HCT116 (cell line): ENCODE measurements around the gene ARHGAP18. TPM values are rescaled to one million over a fixed set of nuclear protein-coding genes. Genes with fewer than 3 reads are reported as not detected.

Source experiments
- ATAC-seq: fragments of 200-7000 bp; cut with Tn5 transposase; 2 replicates; pipeline ENCODE4 v1.9.1; 2020; ENCODE audit warnings: mild to moderate bottlenecking, moderate library complexity
- BruUV-seq: library from RNA; stranded (reverse); fragments of 400-500 nt; replicated peaks from 2 replicates; lab custom pipeline; 2021; lab: Mats Ljungman, UMichigan
- CTCF ChIA-PET: fragments of 300-600 bp; sonication (Branson Sonifier 250); formaldehyde crosslinking; loops from one replicate; lab custom pipeline; 2021; ENCODE audit warnings: antibody characterized with exemption; lab: Charles Lee
- POLR2A ChIA-PET: fragments of 300-600, 350-600 bp; sonication (Branson Sonifier 250); formaldehyde crosslinking; loops from one replicate; lab custom pipeline; 2021; ENCODE audit warnings: antibody characterized with exemption; lab: Charles Lee
- RAD21 ChIA-PET, 2 experiments: fragments of 300-600 bp; sonication (Branson Sonifier 250); formaldehyde crosslinking; loops; one replicate each; lab custom pipeline; 2023; ENCODE audit warnings: low total read pairs in 2 of 2; ENCODE audit not compliant: uncharacterized antibody in 2 of 2, unreplicated experiment in 2 of 2, low non-redundant PET in 1 of 2; lab: Charles Lee
- DNase-seq: peaks from one replicate; pipeline ENCODE4 v3.0.0-alpha.2; 2010; ENCODE audit warnings: low read depth, low spot score
- H2AFZ ChIP-seq: fragments of 200-600 bp; shearing (Covaris generic), sonication (generic); 2 replicates; pipeline ENCODE4 v1.6.1; 2017; ENCODE audit warnings: low read depth, mixed run types, mixed read lengths, antibody characterized with exemption, low read length; ENCODE audit not compliant: poor library complexity, severe bottlenecking
- H3K27ac ChIP-seq: 2 replicates; pipeline ENCODE4 v1.5.1; 2012; ENCODE audit warnings: low read depth, low read length
- H3K27me3 ChIP-seq: fragments of 200-600 bp; sonication (generic); 2 replicates; pipeline ENCODE4 v1.6.1; 2016; ENCODE audit warnings: mixed run types, low read length, mixed read lengths; ENCODE audit not compliant: insufficient read depth
- H3K36me3 ChIP-seq, 2 experiments: fragments of 200-500 bp in 1 of 2; fragments of 200-600 bp in 1 of 2; sonication (Bioruptor generic) in 1 of 2; sonication (generic) in 1 of 2; 2 replicates each; pipeline versions ENCODE4 v1.5.1 to v1.6.1; 2014 to 2016; ENCODE audit warnings: low read length in 2 of 2, inconsistent platforms in 1 of 2, mixed read lengths in 1 of 2, mixed run types in 1 of 2; ENCODE audit not compliant: insufficient read depth in 2 of 2, control insufficient read depth in 1 of 2
- H3K4me1 ChIP-seq, 2 experiments: fragments of 200-600 bp in 1 of 2; sonication (generic) in 1 of 2; 2 replicates each; pipeline versions ENCODE4 v1.5.1 to v1.6.1; 2012 to 2017; ENCODE audit warnings: low read length in 2 of 2, inconsistent platforms in 1 of 2, mild to moderate bottlenecking in 1 of 2, mixed read lengths in 1 of 2, mixed run types in 1 of 2, moderate library complexity in 1 of 2; ENCODE audit not compliant: insufficient read depth in 2 of 2, control insufficient read depth in 1 of 2
- H3K4me2 ChIP-seq: fragments of 200-600 bp; sonication (generic); 2 replicates; pipeline ENCODE4 v1.6.1; 2017; ENCODE audit warnings: mixed run types, low read length, mixed read lengths
- H3K4me3 ChIP-seq, 2 experiments: fragments of 200-600 bp in 1 of 2; sonication (generic) in 1 of 2; replicated peaks in 1 of 2; 2 replicates each; pipeline ENCODE4 v1.5.1; 2011 to 2016; ENCODE audit warnings: low read length in 2 of 2, control low read depth in 1 of 2, low read depth in 1 of 2, mild to moderate bottlenecking in 1 of 2, mixed read lengths in 1 of 2, mixed run types in 1 of 2
- H3K79me2 ChIP-seq: fragments of 200-600 bp; sonication (generic); 2 replicates; pipeline ENCODE4 v1.6.1; 2017; ENCODE audit warnings: mild to moderate bottlenecking, mixed run types, low read length, moderate library complexity, mixed read lengths; ENCODE audit not compliant: insufficient read depth
- H3K9ac ChIP-seq: fragments of 200-600 bp; sonication (generic); 2 replicates; pipeline ENCODE4 v1.6.1; 2016; ENCODE audit warnings: low read length, mixed read lengths
- H3K9me2 ChIP-seq: fragments of 200-600 bp; sonication (generic), shearing (Covaris generic); 2 replicates; pipeline ENCODE4 v1.6.1; 2017; ENCODE audit warnings: mixed run types, mild to moderate bottlenecking, moderate library complexity; ENCODE audit not compliant: insufficient read depth
- H3K9me3 ChIP-seq, 2 experiments: fragments of 200-500 bp in 1 of 2; fragments of 200-600 bp in 1 of 2; sonication (Bioruptor generic) in 1 of 2; sonication (generic) in 1 of 2; 2 replicates each; pipeline ENCODE4 v1.6.1; 2014 to 2017; ENCODE audit warnings: low read length in 2 of 2, mixed read lengths in 2 of 2, inconsistent platforms in 1 of 2, low read depth in 1 of 2, mild to moderate bottlenecking in 1 of 2, mixed run types in 1 of 2, moderate library complexity in 1 of 2; ENCODE audit not compliant: control insufficient read depth in 1 of 2, insufficient read depth in 1 of 2
- H4K20me1 ChIP-seq: fragments of 200-600 bp; sonication (generic), shearing (Covaris generic); 2 replicates; pipeline ENCODE4 v1.6.1; 2017; ENCODE audit warnings: mixed run types, mild to moderate bottlenecking, moderate library complexity; ENCODE audit not compliant: insufficient read depth
- CBX3 ChIP-seq: IDR thresholded peaks from 2 replicates; pipeline ENCODE4 v1.6.1; 2012; ENCODE audit warnings: low read depth
- EGR1 ChIP-seq: IDR thresholded peaks from 2 replicates; pipeline ENCODE4 v1.6.1; 2012; ENCODE audit warnings: low read depth
- FOSL1 ChIP-seq: IDR thresholded peaks from 2 replicates; pipeline ENCODE4 v1.6.1; 2012; ENCODE audit warnings: low read depth
- JUND ChIP-seq: IDR thresholded peaks from 2 replicates; pipeline ENCODE4 v1.6.1; 2012
- MAX ChIP-seq: IDR thresholded peaks from 2 replicates; pipeline ENCODE4 v1.6.1; 2012
- POLR2AphosphoS5 ChIP-seq: IDR thresholded peaks from 2 replicates; pipeline ENCODE4 v1.6.1; 2011; ENCODE audit warnings: mild to moderate bottlenecking, low read depth, low read length, moderate library complexity
- RAD21 ChIP-seq: IDR thresholded peaks from 2 replicates; pipeline ENCODE4 v1.6.1; 2012; ENCODE audit warnings: low read depth, mild to moderate bottlenecking
- SP1 ChIP-seq: IDR thresholded peaks from 2 replicates; pipeline ENCODE4 v1.6.1; 2012; ENCODE audit warnings: low read depth
- SRF ChIP-seq: IDR thresholded peaks from 2 replicates; pipeline ENCODE4 v1.6.1; 2012; ENCODE audit warnings: low read depth
- TCF7L2 ChIP-seq: IDR thresholded peaks from 2 replicates; pipeline ENCODE4 v1.7.0; 2011; ENCODE audit warnings: borderline replicate concordance, inconsistent platforms; ENCODE audit not compliant: insufficient read depth, insufficient read length; ENCODE audit errors: extremely low read depth
- ZBTB33 ChIP-seq: IDR thresholded peaks from 2 replicates; pipeline ENCODE4 v1.6.1; 2011; ENCODE audit warnings: mild to moderate bottlenecking, low read length, moderate library complexity; ENCODE audit not compliant: insufficient replicate concordance; ENCODE audit errors: extremely low read depth
- ZNF274 ChIP-seq: fragments of 200-500 bp; sonication (Bioruptor generic); IDR thresholded peaks from 2 replicates; pipeline ENCODE4 v1.6.1; 2014; ENCODE audit warnings: mild to moderate bottlenecking, low read depth, low read length, inconsistent platforms
- intact Hi-C: fragments of 100-400 bp; cut with micrococcal nuclease; formaldehyde crosslinking; loops from 2 replicates; pipeline ENCODE4 v1.10.0; 2022
- total RNA-seq: library from RNA; stranded (reverse); gene quantifications from one replicate; pipeline ENCODE4 v1.2.1, GENCODE V29; 2021; ENCODE audit not compliant: unreplicated experiment

The ARHGAP18 gene
- total RNA-seq, 1 experiment from 2014 or later, result 70.3 TPM

- TF ChIP-seq ZBTB33 (no peak), EGR1 (no peak), SP1 (no peak)
Observed at GRCh38 chr6:129719692-129720091, 9.7 kb upstream of the ARHGAP18 start (continued).

- intact Hi-C loops, result no loop called here
- no peaks in the 10 kb centered on the region; the same call in 1 of the 2 replicates for H3K9me2 ChIP-seq
- H3K4me2 ChIP-seq, result peak overlapping the region; percentile 52
- DNase-seq (no peak), ATAC-seq (peak; percentile 69)
- ChIA-PET RAD21 (no interaction called here), CTCF (no interaction called here), POLR2A (no interaction called here)
- no TSS peak for BruUV-seq
- no peaks in the 10 kb centered on the region for H4K20me1 ChIP-seq
- H3K4me1 ChIP-seq, result peaks cover 12 to 17% of the 10 kb centered on the region in 2 experiments
- H3K4me3 ChIP-seq, result no peak overlapping the region
- peak overlapping the region; percentile 99 for H2AFZ ChIP-seq
- no peaks in the 10 kb centered on the region for H3K27me3 ChIP-seq
- TF ChIP-seq RAD21 (0 out of 2 replicates have a peak, but pooled peaks have one; percentile 6), CBX3 (peak; percentile 31; the same call in 1 of the 2 replicates), FOSL1 (peak; percentile 39; the same call in 1 of the 2 replicates), SRF (no peak), POLR2AphosphoS5 (0 out of 2 replicates have a peak, but pooled peaks have one; percentile 15), MAX (0 out of 2 replicates have a peak, but pooled peaks have one; percentile 47), JUND (0 out of 2 replicates have a peak, but pooled peaks have one; percentile 33), ZNF274 (no peak), TCF7L2 (peak; percentile 62)
- H3K9me3 ChIP-seq, result no peaks in the 10 kb centered on the region
- peak overlapping the region; percentile 25; the same call in 1 of the 2 replicates for H3K27ac ChIP-seq
- H3K36me3 ChIP-seq, result no peaks in the 10 kb centered on the region
- H3K79me2 ChIP-seq, result no peaks in the 10 kb centered on the region
- peak overlapping the region; percentile 5; the same call in 1 of the 2 replicates for H3K9ac ChIP-seq
Observed at GRCh38 chr6:129717277-129717676, 7.3 kb upstream of the ARHGAP18 start.
